NOMO-1 treated with DMSO at 0.1 percent for 48 hours (cell line): ENCODE results near the gene RNF166.

Experiments used
- DNase-seq: peaks from one replicate; lab custom pipeline; 2025; ENCODE audit not compliant: unreplicated experiment; lab: John Stamatoyannopoulos, UW

Gene RNF166

DNA sequence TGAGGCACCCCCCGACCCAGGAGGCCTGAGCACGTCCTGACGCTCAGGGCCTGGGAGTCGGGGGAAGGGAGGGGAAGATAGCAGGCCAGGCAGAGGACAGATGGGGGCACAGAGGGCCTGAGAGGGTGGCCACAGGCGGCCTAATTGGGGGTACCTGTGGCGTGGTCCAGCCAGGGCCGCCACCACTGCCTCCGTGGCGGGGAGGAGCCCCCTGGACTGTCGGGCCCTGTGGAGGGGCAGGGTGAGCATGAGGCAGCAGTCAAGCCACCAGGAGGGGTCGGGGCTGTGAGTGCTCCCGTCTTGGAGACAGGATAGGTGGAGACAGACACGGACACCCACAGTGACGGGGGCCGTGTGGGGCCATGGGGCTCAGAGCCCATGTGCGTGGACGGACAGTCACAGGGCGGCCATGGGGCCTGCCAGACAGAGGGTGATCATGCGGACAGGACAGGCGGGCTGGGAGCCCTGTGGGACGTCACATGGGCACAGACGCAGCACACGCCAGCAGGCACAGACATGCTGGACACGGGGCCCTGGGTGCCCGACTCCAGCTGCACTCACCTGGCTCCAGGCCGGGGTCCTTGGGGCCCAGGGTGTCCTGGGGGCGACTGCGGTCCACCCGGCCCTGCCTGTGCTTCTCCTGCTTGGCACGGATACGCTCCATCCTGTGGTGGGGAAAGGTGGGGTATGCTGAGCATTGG lies 18.8 kb upstream of the RNF166 start:
- no peak for DNase-seq

DNA sequence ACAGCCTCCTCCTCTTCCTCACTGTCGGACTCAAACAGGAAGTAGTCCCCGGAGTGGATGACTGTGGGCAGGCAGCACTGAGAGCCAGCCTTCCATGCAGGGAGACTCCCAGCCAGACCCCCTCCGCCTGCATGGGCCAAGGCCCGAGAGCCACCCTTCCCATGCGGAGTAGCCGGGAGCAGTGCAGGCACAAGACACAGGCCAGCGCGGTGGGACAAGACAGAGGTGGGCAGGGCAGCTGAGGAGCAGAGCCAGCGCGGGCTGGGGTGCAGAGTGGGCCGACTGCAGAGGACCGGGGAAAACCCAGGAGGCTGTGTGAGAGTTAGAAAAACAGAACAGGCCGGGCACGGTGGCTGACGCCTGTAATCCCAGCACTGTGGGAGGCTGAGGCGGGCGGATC lies 17.7 kb upstream of the RNF166 start:
- no peak for DNase-seq

DNA sequence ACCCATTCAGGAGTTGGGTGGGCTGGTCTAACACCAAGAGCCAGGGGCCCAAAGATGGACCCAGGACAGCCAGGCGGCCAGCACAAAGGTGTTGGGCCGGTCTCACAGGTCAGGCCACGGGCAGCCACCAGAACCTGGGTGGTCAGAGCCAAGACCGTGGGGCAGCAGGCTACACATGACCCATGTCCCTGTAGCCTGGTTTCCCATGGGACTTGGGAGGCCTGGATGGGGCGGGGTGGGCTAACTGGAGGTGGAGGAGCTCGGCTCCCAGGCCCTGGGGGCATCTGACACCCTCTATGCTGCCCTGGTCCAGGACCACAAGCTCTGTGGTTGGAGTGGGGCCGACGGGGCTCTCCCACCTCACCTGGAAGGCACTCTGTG lies 17.3 kb upstream of the RNF166 start:
- no peak for DNase-seq

- DNase-seq = no peak
These were observed 16.7 kb upstream of the RNF166 start for GRCh38 chr16:88722784-88723506.

GRCh38 chr16:88721815-88722755 lies 15.9 kb upstream of the RNF166 start:
- DNase-seq = no peak

DNA sequence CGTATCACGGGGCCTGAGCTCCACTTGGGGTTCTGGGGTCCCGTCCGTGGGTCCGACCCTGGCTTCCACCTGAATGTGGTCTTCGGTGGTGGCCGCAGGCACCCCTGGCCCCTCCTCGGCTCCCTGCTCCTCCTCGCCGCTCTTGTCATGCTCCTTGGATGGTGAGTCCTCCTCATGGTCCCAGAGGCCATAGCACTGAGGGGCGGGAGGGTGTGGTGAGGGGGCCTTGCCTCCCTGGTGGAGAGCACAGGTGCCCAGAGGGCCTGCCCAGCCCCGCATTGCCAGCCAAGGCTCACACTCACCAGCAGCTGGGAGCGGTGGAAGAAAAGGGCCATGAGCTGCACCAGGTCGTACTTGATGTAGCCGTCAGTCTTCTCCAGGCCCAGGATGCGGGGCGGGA lies 15.0 kb upstream of the RNF166 start:
- no peak for DNase-seq

DNA sequence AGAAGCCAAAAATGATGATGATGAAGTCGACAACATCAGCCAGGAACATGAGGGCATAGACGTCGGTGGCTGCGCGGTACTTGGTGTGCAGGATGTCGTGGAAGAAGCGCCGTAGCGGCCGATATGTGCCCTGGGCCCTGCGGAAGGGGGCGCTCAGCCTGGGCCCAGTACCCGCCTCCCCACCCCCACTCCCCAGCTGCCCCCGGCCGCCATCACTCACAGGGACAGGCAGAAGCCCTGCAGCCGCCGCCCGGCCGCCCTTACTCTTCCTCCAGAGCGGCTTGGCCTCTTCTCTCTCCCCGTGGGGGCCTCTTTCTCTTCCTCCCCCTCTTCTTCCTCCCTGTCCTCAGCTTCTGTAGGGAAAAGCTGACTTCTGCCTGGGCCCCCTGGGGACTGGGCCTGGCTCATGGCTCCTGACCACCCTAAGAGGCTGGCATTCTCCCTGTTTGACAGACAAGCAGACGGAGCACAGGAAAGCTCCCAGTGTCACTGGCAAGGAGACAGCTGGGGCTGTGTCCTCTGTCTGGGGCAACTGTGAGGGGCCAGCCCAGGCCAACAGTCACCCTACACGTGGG lies 14.3 kb upstream of the RNF166 start:
- no peak for DNase-seq

- no peak for DNase-seq
These were observed 13.7 kb upstream of the RNF166 start for GRCh38 chr16:88719933-88720296.

- DNase-seq = no peak
These were observed 13.2 kb upstream of the RNF166 start for GRCh38 chr16:88719267-88719932.

- DNase-seq = no peak
These were observed 12.0 kb upstream of the RNF166 start for GRCh38 chr16:88718178-88718577.

DNA sequence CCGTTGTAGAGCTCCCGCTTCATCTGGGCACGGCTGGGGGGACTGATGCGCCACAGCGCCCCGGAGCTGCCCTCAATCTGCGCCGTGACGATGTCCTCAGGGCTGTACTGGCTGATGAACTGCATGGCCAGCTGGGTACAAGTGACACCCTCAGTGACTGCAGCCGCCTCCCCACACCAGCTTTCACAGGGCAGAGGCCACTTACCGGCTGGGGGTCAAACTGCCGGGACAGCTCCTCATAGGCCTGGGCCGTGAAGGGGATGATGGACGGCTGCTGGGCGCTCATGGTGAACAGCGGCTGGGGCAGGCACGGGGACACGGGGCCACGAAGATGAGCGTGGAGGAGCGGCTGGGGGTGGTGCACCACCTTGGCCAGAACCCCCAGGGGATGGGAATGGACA lies 10.4 kb upstream of the RNF166 start:
- no peak for DNase-seq

GRCh38 chr16:88716201-88716600 lies 10.0 kb upstream of the RNF166 start:
- DNase-seq = no peak

DNA sequence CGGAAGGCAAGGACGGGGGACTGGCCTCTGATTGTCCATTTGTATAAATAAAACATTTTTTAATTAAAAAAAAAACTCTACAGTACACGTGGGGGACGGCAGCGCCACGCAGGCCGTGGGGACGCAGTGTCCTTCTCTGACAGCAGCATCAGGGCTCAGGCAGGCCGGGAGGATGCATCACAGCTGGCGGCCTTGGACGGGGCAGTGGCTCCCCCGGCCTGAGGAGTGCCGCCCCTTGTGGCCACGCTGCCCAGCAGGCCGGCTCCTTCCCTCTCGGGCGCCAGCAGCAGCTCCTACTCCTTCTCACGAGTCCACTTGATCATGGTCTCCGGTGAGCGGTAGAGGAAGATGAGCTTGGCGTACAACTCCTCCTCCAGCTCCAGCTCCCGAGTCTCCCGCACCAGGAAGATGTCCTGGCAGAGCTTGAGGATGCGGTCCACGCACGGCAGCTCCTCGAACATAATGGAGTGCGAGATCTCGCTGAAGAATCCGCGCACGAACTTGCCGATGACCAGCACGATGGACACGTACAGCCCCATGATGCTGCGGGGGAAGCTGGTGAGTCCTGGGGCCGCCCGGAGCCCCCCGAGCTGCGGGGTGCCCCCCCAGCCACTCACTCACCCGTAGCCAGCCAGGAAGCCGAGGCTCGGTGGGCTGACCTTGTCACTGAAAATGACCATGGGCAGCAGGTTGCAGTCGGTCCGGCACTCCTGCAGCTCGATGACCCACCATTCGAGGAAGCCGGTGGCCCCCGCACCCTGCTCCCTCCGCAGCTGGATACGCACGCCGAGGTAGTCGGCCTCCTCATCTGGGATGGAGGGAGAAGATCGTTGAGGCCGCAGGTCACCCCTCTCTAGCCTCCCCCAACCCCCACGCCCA lies 9.3 kb upstream of the RNF166 start:
- DNase-seq = no peak

GRCh38 chr16:88714420-88715302 lies 8.5 kb upstream of the RNF166 start:
- no peak for DNase-seq

GRCh38 chr16:88713568-88714419 lies 7.6 kb upstream of the RNF166 start:
- DNase-seq = no peak

DNA sequence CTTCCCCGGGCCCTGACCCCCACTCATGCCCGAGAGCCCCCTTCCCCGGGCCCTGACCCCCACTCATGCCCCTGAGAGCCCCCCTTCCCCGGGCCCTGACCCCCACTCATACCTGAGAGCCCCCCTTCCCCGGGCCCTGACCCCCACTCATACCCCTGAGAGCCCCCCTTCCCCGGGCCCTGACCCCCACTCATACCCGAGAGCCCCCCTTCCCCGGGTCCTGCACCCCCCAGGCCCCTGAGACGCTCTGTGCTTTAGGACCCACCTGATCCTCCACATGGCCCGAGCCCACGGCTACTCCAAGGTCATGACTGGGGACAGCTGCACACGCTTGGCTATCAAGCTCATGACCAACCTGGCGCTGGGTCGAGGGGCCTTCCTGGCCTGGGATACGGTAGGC lies 6.8 kb upstream of the RNF166 start:
- no peak for DNase-seq

DNA sequence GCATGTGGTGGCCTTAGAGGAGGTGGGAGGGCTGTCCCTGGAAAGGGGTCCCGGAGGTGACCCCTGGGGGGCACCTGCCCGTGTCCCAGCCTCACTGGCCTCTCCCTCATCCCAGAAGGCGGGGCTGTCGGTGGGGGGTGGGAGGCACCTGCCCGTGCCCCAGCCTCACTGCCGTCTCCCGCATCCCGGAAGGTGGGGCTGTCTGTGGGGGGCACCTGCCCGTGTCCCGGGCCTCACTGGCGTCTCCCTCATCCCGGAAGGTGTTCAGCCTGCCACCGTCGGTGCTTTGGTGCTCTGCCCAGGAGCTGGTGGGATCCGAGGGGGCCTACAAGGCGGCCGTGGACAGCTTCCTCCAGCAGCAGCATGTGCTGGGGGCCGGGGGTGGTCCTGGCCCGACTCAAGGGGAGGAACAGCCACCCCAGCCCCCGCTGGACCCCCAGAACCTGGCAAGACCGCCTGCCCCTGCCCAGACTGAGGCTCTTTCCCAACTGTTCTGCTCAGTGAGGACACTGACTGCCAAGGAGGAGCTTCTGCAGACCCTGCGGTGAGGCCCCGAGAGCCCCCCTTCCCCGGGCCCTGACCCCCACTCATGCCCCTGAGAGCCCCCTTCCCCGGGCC lies 6.3 kb upstream of the RNF166 start:
- DNase-seq = no peak
